Measurements from ENCODE around the gene SMIM33. TPM values are rescaled to one million over a fixed set of nuclear protein-coding genes. Genes with fewer than 3 reads are reported as not detected.
"Not testable (repeated sequence)": the region's sequence is repeated elsewhere in the genome, so short reads cannot be mapped to it uniquely, and the experiment has no call there.

The SMIM33 gene
- total RNA-seq, 1 donor from 2014 or later = 0.39 TPM

DNA sequence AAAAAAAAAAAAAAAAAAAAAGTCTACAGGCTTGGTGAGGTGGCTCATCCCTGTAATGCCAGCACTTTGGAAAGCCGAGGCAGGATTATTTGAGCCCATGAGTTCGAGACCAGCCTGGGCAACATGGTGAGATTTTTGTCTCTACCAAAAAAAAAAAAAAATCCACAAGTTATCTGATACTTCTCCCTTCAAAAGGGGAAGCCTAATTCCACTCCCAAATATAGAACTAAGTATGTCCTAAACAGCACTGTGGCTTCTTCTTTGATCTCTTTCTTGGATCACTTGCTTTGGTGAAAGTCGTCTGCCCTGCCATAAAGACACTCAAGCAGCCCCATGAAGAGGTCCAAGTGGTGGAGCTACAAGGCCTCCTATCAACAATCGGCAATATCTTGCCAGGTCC, 30.6 kb downstream of the SMIM33 start:
- no peak overlapping the region for H3K4me3 Mint-ChIP-seq
- H3K4me1 Mint-ChIP-seq (ENCODE audit: low read depth) = peaks cover under 1% of the 10 kb centered on the region
- DNase-seq (ENCODE audit: low spot score) = no peak
- no peaks in the 10 kb centered on the region for H3K36me3 Mint-ChIP-seq (ENCODE audit: low read depth)
- peak overlapping the region; percentile 2 for H3K27ac Mint-ChIP-seq
- intact Hi-C loops (cut with micrococcal nuclease) = no loop called here
- H3K9me3 Mint-ChIP-seq = no peaks in the 10 kb centered on the region
- peaks cover 12% of the 10 kb centered on the region for H3K27me3 Mint-ChIP-seq (ENCODE audit: insufficient read depth)

DNA sequence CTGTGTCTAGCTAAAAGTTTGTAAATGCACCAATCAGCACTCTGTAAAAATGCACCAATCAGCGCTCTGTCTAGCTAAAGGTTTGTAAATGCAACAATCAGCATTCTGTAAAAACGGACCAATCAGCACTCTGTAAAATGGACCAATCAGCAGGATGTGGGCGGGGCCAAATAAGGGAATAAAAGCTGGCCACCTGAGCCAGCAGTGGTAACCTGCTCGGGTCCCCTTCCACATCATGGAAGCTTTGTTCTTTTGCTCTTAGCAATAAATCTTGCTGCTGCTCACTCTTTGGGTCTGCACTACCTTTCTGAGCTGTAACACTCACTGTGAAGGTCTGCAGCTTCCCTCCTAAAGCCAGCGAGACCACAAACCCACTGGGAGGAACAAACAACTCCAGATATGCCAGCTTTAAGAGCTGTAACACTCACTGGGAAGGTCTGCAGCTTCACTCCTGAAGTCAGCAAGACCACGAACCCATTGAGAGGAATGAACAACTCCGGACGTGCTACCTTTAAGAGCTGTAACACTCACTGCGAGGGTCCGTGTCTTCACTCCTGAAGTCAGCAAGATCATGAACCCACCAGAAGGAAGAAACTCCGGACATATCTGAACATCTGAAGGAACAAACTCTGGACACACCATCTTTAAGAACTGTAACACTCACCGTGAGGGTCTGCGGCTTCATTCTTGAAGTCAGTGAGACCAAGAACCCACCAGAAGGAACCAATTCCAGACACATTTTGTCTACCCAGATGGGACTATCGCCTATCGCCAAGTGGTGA, 32.4 kb downstream of the SMIM33 start:
- H3K4me1 Mint-ChIP-seq (ENCODE audit: low read depth); DNase-seq (ENCODE audit: low spot score); H3K4me3 Mint-ChIP-seq; H3K9me3 Mint-ChIP-seq; H3K36me3 Mint-ChIP-seq (ENCODE audit: low read depth); H3K27ac Mint-ChIP-seq; intact Hi-C loops (cut with micrococcal nuclease): not testable (repeated sequence)
- H3K27me3 Mint-ChIP-seq (ENCODE audit: insufficient read depth) = peaks cover 12% of the 10 kb centered on the region

DNA sequence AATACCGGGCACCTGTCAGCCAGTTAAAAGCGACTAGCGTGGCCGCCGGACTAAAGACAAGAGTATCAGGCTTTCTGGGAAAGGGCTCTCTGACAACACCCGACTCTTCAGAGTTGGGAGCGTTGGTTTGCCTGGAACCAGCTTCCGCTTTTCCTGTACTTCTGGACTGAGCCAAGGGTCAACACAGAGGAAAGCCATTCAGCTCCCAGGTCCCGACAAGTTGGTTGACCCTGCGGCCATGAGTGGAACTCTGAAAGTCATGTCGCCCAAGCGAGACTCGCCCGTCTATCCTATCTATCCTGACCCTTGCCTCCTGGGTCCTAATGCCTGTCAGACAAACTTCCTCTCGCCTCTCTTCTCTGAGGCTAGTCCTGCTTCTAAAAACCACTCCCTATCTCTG, 33.1 kb downstream of the SMIM33 start:
- H3K4me3 Mint-ChIP-seq; H3K9me3 Mint-ChIP-seq; H3K27ac Mint-ChIP-seq; intact Hi-C loops (cut with micrococcal nuclease); H3K36me3 Mint-ChIP-seq (ENCODE audit: low read depth); H3K4me1 Mint-ChIP-seq (ENCODE audit: low read depth); DNase-seq (ENCODE audit: low spot score): not testable (repeated sequence)
- H3K27me3 Mint-ChIP-seq (ENCODE audit: insufficient read depth) = peaks cover 16% of the 10 kb centered on the region

DNA sequence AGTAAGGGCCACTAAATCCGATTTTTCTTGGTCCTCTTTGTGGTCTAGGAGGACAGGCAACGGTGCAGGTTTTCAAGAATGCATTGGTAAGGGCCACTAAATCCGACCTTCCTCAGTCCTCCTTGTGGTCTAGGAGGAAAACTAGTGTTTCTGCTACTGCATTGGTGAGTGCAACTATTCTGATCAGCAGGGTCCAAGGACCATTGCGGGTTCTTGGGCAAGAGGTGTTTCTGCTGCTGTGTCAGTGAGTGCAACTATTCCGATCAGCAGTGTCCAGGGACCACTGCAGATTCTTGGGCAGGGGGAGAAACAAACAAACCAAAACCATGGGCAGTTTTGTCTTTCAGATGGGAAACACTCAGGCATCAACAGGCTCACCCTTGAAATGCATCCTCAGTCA, 33.9 kb downstream of the SMIM33 start:
- H3K4me3 Mint-ChIP-seq; H3K9me3 Mint-ChIP-seq; H3K27ac Mint-ChIP-seq; intact Hi-C loops (cut with micrococcal nuclease); DNase-seq (ENCODE audit: low spot score); H3K36me3 Mint-ChIP-seq (ENCODE audit: low read depth): not testable (repeated sequence)
- peaks cover 16% of the 10 kb centered on the region for H3K27me3 Mint-ChIP-seq (ENCODE audit: insufficient read depth)
- peaks cover 10% of the 10 kb centered on the region for H3K4me1 Mint-ChIP-seq (ENCODE audit: low read depth)

DNA sequence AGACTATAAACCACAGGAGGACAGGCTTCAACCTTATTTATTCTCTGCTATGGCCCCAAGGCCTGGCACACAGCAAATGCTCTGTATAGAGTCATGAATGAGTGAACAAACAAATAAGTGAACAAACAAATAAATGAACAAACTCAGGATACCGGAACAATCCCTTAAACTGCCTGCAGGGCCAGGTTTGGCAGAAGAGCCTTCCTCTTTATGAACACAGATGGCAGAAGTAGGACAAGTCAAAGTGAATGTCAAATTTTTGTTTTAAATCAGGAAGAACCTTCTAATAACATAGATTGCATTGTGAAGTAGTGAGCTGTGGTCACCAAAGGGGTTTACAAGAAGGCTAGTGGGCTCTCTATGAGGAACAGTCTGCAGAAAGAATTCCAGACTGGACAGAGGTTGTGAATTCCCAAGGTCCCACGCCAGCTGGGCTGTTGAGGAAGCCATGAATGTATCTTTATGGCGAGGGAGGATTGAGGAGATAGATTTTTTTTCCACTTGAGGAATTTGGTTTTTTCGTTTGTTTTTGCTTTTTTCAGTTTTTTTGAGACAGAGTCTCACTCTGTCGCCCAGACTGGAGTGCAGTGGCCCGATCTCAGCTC, 42.1 kb downstream of the SMIM33 start:
- intact Hi-C loops (cut with micrococcal nuclease) = loop anchor here (1.0 to 2.0 kb wide), 4 partner anchors 31 to 109 kb away; partner anchors contain the start of genes SPATA24 and STING1
- no peak overlapping the region for H3K4me3 Mint-ChIP-seq
- peaks cover 5% of the 10 kb centered on the region for H3K36me3 Mint-ChIP-seq (ENCODE audit: low read depth)
- H3K27me3 Mint-ChIP-seq (ENCODE audit: insufficient read depth) = peaks cover 4% of the 10 kb centered on the region
- no peak for DNase-seq (ENCODE audit: low spot score)
- peaks cover 6% of the 10 kb centered on the region for H3K9me3 Mint-ChIP-seq
- peak overlapping the region; percentile 90 for H3K27ac Mint-ChIP-seq
- H3K4me1 Mint-ChIP-seq (ENCODE audit: low read depth) = peaks cover 66% of the 10 kb centered on the region

DNA sequence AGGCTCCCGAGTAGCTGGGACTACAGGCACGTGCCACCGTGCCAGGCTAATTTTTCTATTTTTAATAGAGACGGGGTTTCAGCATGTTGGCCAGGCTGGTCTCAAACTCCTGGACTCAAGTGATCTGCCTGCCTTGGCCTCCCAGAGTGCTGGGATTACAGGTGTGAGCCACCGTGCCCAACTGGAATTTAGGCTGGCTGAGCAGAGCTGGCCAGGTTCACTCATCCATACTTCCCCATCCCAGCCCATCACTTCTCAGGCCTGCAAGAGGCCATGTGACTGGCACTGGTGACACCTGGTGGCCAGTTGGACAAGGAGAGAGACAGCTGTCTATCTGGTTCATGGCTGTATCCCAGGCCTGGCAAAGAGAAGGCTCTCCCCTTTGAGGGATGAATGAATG, 42.6 kb downstream of the SMIM33 start:
- H3K27ac Mint-ChIP-seq; H3K27me3 Mint-ChIP-seq (ENCODE audit: insufficient read depth); H3K36me3 Mint-ChIP-seq (ENCODE audit: low read depth); H3K9me3 Mint-ChIP-seq; H3K4me3 Mint-ChIP-seq: not testable (repeated sequence)
- peak; percentile 64 for DNase-seq (ENCODE audit: low spot score)
- intact Hi-C loops (cut with micrococcal nuclease) = loop anchor here (1.0 to 2.0 kb wide), 4 partner anchors 31 to 109 kb away; partner anchors contain the start of genes SPATA24 and STING1
- peaks cover 64% of the 10 kb centered on the region for H3K4me1 Mint-ChIP-seq (ENCODE audit: low read depth)

DNA sequence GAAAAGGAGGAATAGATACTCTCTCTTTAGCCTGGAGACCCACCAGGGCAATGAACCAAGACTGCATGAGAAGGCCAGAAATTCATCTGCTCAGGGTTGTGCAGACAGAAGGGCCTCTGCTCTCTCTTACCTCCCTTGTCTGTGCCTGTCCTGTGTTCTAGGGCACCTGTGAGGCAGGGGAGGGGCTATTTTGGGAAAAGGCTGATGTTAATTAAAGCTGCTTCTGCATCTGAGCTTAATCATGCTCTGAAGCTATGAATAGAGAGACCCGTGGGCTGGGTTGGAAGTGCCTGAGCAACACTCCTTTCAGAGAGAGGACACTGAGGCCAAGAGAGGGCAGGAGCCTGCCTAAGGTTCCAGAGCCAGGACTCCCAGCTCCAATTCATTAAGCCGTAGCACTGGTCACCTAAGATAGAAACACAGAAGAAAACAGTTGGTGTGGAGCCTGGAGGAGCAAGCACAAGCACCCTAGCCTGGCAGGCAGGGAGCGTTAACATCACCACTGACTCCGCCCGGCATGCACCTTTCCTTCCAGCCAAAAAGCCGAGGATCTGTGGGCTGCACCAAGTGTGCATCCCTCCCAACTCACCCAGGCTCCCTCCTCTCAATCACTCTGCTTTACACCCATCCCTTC, 43.2 kb downstream of the SMIM33 start:
- Mint-ChIP-seq H3K27ac (no peak overlapping the region), H3K36me3 (ENCODE audit: low read depth) (peaks cover 7% of the 10 kb centered on the region), H3K27me3 (ENCODE audit: insufficient read depth) (no peaks in the 10 kb centered on the region), H3K4me1 (ENCODE audit: low read depth) (peaks cover 67% of the 10 kb centered on the region), H3K4me3 (no peak overlapping the region), H3K9me3 (peaks cover 6% of the 10 kb centered on the region)
- no peak for DNase-seq (ENCODE audit: low spot score)
- intact Hi-C loops (cut with micrococcal nuclease) = loop anchor here (1.0 to 2.0 kb wide), 4 partner anchors 32 to 110 kb away; partner anchors contain the start of genes SPATA24 and STING1

DNA sequence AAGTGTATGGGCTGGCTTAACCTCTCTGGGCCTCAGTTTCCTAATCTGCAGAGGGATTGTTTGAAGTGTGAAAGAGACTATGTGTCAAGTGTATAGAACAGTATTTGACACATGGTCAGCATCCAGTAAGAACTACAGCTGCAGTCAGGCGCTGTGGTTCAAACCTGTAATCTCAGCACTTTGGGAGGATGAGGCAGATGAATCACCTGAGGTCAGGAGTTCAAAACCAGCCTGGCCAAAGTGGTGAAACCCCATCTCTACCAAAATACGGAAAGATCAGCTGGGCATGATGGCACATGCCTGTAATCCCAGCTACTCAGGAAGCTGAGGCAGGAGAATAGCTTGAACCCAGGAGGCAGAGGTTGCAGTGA, 43.7 kb downstream of the SMIM33 start:
- Mint-ChIP-seq H3K9me3 (peaks cover 6% of the 10 kb centered on the region), H3K36me3 (ENCODE audit: low read depth) (peaks cover 7% of the 10 kb centered on the region), H3K27ac (no peak overlapping the region), H3K4me3 (no peak overlapping the region), H3K27me3 (ENCODE audit: insufficient read depth) (no peaks in the 10 kb centered on the region), H3K4me1 (ENCODE audit: low read depth) (peaks cover 69% of the 10 kb centered on the region)
- intact Hi-C loops (cut with micrococcal nuclease) = no loop called here
- DNase-seq (ENCODE audit: low spot score) = no peak

DNA sequence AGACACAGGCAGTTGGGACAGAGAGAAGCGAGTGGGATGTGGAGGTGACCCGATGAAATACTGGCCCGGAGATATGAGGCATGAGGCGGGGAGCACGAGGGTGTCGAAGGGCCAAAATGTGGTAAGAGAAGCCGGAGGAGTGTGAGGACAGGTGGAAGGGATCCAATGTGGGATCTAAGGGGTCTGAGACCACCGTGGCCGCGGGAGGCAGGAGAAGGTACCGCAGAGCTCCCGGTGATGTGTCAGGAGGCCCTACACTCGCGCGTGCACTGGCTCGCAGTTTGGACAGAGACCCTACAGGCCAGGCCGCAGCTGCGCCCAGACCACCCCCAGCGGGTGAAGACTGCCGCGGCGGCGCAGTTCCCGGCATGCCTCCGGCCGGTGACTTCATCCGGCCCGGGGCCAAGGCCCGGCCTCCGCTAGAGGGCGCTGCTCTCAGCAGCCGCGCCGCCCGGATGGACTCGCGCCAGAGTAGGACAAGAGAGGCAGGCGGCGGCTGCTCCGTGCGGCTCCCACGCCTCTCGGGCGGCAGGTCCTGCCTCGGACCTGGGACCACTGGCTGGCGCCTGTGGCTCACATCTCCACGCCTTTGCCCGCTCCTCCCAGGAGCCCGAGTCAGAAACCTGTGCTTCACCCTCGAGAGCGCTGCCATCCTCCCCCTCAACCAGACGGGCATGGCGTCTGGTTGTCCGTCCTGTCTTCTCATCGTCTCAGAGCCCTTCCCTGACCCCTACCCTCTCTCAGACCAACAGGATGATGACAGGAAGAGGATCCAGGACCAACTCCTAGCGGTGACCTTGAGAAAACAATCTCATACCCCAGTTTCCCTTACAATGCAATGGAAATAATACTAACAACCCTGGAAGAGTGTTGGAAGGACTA, 47.1 kb downstream of the SMIM33 start:
- peak; percentile 88 for DNase-seq (ENCODE audit: low spot score)
- Mint-ChIP-seq H3K4me3 (peak overlapping the region; percentile 86), H3K36me3 (ENCODE audit: low read depth) (peaks cover 3% of the 10 kb centered on the region), H3K4me1 (ENCODE audit: low read depth) (peaks cover 36% of the 10 kb centered on the region), H3K9me3 (no peaks in the 10 kb centered on the region), H3K27ac (peak overlapping the region; percentile 90), H3K27me3 (ENCODE audit: insufficient read depth) (peaks cover 2% of the 10 kb centered on the region)
- intact Hi-C loops (cut with micrococcal nuclease) = loop anchor here (1.0 to 5.0 kb wide), 7 partner anchors 43 to 247 kb away; partner anchors contain the start of genes DNAJC18, PAIP2 and UBE2D2

Other genes starting within 250 kb of the SMIM33 start
- 232 and 258 TPM in 2 replicates for gene MATR3, start 177.3 kb upstream of the SMIM33 start, total RNA-seq
- gene PAIP2, start 129.2 kb upstream of the SMIM33 start, total RNA-seq = 88.4 and 97.3 TPM in 2 replicates
- gene SLC23A1, start 87.7 kb upstream of the SMIM33 start, total RNA-seq = 1.4 and 1.5 TPM in 2 replicates
- gene MZB1, start 81.1 kb upstream of the SMIM33 start, total RNA-seq = 38.1 and 38.8 TPM in 2 replicates
- 9.1 and 9.3 TPM in 2 replicates for gene PROB1, start 75.9 kb upstream of the SMIM33 start, total RNA-seq
- 4.1 and 5.3 TPM in 2 replicates for gene SPATA24, start 66.9 kb upstream of the SMIM33 start, total RNA-seq
- 30.0 and 36.3 TPM in 2 replicates for gene DNAJC18, start 31.5 kb upstream of the SMIM33 start, total RNA-seq
- 1.3 and 1.4 TPM in 2 replicates for gene ECSCR, start 8.3 kb upstream of the SMIM33 start, total RNA-seq
- gene STING1, start 11.8 kb downstream of the SMIM33 start, total RNA-seq = 213 and 226 TPM in 2 replicates
- 251 and 265 TPM in 2 replicates for gene UBE2D2, start 90.3 kb downstream of the SMIM33 start, total RNA-seq
- 0.88 and 1.7 TPM in 2 replicates for gene CXXC5, start 177.3 kb downstream of the SMIM33 start, total RNA-seq